SK-N-SH (cell line): ENCODE results near the gene TM9SF4.

Experiments
- EZH2phosphoT487 ChIP-seq: fragments of 200-600 bp; sonication (generic); IDR thresholded peaks from 2 replicates; pipeline ENCODE4 v1.6.1; 2017; ENCODE audit warnings: low read depth, mixed run types, mild to moderate bottlenecking, antibody characterized with exemption, moderate library complexity, borderline replicate concordance
- SIN3A ChIP-seq: IDR thresholded peaks from 2 replicates; pipeline ENCODE4 v1.6.1; 2012; ENCODE audit warnings: low read depth, mild to moderate bottlenecking, low read length, moderate library complexity, borderline replicate concordance
- SMC3 ChIP-seq: IDR thresholded peaks from 2 replicates; pipeline ENCODE4 v1.6.1; 2012; ENCODE audit warnings: low read depth, low read length, improper control_type of control experiment
- TAF1 ChIP-seq: IDR thresholded peaks from 2 replicates; pipeline ENCODE4 v1.6.1; 2012; ENCODE audit warnings: low read depth, mild to moderate bottlenecking, low read length, moderate library complexity, borderline replicate concordance
- TF ChIP-seq, protein P1 (sequence below): fragments of 200-600 bp; sonication (generic); IDR thresholded peaks from 2 replicates; pipeline ENCODE4 v1.6.1; 2017; ENCODE audit warnings: antibody characterized with exemption, mild to moderate bottlenecking, moderate library complexity
- TF ChIP-seq, protein P2 (sequence below): fragments of 150-350 bp; IDR thresholded peaks from 2 replicates; pipeline ENCODE4 v1.6.1; 2016; ENCODE audit warnings: mild to moderate bottlenecking, low read depth, low read length

DNA sequence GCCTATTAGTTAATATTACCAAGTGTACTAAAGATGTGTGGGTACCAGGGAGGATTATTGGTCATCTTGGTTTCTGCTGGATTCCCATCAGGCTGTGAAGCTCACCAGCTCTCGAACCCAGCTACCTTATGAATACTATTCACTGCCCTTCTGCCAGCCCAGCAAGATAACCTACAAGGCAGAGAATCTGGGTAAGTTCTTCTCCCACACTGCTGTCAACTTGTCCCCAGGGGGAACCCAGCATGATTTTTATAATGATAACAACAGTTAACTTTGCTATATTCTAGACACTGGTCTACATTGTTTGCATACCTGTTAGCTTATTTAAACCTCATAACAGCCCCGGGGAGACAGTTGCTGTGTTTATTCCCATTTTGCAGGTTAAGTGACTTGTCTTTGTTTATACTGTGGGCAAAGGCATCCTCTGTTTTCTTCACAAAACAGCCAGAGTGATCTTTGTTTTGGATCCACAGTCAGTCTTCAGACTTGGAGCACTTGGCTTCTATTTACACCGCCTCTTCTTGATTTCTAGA, 26.5 kb downstream of the TM9SF4 start:
- TF ChIP-seq, protein P1, sequence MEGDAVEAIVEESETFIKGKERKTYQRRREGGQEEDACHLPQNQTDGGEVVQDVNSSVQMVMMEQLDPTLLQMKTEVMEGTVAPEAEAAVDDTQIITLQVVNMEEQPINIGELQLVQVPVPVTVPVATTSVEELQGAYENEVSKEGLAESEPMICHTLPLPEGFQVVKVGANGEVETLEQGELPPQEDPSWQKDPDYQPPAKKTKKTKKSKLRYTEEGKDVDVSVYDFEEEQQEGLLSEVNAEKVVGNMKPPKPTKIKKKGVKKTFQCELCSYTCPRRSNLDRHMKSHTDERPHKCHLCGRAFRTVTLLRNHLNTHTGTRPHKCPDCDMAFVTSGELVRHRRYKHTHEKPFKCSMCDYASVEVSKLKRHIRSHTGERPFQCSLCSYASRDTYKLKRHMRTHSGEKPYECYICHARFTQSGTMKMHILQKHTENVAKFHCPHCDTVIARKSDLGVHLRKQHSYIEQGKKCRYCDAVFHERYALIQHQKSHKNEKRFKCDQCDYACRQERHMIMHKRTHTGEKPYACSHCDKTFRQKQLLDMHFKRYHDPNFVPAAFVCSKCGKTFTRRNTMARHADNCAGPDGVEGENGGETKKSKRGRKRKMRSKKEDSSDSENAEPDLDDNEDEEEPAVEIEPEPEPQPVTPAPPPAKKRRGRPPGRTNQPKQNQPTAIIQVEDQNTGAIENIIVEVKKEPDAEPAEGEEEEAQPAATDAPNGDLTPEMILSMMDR, result no peak
- TF ChIP-seq SMC3, result no peak
- no peak for TF ChIP-seq SIN3A
- no peak for TF ChIP-seq EZH2phosphoT487
- TF ChIP-seq TAF1, result no peak
- TF ChIP-seq, protein P2, sequence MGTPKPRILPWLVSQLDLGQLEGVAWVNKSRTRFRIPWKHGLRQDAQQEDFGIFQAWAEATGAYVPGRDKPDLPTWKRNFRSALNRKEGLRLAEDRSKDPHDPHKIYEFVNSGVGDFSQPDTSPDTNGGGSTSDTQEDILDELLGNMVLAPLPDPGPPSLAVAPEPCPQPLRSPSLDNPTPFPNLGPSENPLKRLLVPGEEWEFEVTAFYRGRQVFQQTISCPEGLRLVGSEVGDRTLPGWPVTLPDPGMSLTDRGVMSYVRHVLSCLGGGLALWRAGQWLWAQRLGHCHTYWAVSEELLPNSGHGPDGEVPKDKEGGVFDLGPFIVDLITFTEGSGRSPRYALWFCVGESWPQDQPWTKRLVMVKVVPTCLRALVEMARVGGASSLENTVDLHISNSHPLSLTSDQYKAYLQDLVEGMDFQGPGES, result no peak
